HG03095 (cell line): ENCODE results near the gene HMGCL.
"Not testable (repeated sequence)": the region's sequence is repeated elsewhere in the genome, so short reads cannot be mapped to it uniquely, and the experiment has no call there.

Experiments used
- ATAC-seq: cut with Tn5 transposase; IDR thresholded peaks from one replicate; pipeline ENCODE4 v1.9.1; 2021; ENCODE audit warnings: moderate library complexity; ENCODE audit not compliant: unreplicated experiment

HMGCL gene

DNA sequence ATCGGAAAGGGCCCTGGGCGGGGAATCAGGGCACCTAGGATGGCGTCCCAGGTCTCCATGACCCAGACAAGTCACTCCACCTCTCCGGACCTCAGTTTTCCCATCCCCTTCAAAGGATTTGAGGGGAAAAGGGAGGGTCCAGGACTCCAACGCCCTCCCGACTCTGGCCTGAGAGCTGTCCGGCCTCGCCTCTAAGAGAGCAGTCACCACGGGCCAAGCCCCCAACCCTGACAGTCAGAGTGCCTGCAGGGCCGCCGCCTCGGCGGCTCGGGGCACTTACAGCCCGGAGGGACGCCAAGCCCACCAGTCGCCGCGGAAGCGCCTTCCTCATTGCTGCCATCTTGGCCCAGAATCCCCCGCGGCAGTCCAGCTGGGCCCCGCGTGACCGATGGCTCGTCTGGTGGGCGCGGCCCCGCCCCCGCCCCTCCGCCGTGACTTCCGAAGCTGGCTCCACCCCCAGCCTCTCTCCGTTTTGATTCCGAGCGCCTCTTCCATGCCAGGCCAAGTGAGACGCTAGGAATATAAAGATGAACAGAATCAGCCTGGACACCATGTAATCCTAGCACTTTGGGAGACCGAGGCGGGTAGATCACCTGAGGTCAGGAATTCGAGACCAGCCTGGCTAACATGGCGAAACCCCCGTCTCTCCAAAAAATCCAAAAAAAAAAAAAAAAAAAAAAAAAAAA is at the start of gene HMGCL:
HMGCL (minus strand) TSS at position 354 of the 686 bp plus-strand sequence; CDS start at position 340, 14 bp downstream.
- peak; percentile 65 for ATAC-seq

GRCh38 chr1:23872421-23872820 is 47.2 kb upstream of the HMGCL start:
- ATAC-seq: no peak

- no peak for ATAC-seq
These were observed 43.8 kb upstream of the HMGCL start for GRCh38 chr1:23869051-23869450.

- ATAC-seq: peak; percentile 10
These were observed 43.4 kb upstream of the HMGCL start for GRCh38 chr1:23868557-23869016.

DNA sequence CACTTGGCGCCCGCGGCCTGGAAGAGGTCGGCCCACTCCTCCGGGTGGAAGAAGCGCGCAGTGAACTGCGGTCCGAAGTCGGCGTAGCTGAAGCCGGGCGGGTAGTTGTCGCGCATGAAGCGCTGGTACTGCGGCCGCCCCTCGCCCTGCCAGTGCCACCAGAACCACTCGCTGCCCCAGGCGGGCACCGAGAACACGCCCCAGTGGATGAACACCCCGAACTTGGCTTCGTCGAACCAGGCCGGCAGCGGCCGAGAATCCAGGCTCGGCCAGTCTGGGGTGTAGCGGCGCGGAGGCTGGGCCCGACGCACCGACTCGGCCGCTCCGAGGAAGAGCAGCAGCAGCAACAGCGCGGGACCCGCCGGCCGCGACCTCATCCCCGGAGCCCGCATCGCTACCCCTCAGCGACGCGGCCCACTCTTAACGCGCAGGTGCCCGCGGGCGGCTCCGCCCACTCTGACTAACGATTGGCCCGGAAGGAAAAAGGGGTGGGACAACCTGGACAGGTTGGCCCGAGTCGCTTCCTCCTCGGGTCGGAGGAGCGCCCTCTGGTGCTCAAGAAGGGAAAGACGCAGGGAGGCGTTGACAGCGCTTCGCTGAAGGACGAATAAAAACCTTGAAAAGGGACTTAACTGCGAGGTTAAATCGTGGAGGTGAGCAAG is 42.8 kb upstream of the HMGCL start, which contains the start of gene FUCA1:
FUCA1 (minus strand) TSS at position 396 of the 662 bp plus-strand sequence; CDS start at position 392, 4 bp downstream.
- peak; percentile 78 for ATAC-seq

DNA sequence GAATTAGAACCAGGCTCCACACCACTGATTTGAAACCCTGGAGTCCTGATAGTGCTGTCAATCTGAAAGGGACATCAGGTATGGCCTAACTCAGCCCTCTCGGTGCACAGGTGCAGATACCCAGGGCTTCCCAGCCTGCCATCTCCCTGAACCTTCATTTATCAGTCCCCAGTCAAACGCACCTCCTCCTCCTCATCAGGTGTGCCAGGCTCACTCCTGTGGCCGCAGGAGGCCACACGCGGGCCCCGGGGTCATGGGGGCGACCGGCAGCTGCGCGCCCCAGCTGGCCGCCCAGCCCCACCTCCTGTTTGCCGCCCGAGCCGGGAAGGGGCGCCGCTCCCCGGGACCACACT is 42.3 kb upstream of the HMGCL start:
- no peak for ATAC-seq

DNA sequence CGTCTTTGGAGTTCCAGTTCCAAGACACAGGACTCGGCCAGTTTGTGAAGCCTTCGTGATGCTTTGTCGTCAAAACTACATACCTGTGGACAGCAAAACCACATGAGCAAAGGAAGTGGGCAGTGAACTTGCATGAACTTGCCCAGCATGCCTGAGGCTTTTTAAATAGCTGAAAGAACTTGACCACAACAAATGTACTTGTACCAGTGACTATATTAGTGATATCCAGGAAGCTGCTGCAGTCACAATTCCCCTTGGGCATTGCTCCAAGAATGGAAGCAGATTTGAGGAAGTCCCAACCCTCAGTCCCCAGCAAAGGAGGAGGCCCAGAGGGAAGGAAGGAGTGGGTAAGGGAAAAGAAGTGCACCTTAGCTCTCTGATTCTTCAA is 40.3 kb upstream of the HMGCL start:
- no peak for ATAC-seq

- no peak for ATAC-seq
These were observed 39.7 kb upstream of the HMGCL start for GRCh38 chr1:23864801-23865542.

DNA sequence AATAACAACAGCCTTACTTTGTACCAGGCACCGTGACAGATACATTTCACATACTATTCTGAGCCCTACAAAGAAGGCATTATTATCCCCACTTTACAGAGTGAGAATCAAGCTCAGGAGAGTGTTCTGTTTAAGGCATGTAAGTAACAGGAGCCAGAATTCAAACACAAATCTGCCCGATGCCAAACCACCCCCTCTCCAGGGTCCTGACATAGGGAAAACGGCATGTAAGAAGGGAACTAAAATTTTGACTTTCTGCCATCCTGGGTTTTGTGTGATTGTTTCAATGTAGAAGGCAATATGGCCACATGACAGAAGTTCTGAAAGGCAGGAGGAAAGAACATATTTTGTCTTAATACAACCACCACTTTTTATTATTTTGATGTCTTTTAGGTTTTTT is 37.4 kb upstream of the HMGCL start:
- ATAC-seq: no peak

GRCh38 chr1:23854568-23854967 is 29.3 kb upstream of the HMGCL start:
- ATAC-seq: no peak

DNA sequence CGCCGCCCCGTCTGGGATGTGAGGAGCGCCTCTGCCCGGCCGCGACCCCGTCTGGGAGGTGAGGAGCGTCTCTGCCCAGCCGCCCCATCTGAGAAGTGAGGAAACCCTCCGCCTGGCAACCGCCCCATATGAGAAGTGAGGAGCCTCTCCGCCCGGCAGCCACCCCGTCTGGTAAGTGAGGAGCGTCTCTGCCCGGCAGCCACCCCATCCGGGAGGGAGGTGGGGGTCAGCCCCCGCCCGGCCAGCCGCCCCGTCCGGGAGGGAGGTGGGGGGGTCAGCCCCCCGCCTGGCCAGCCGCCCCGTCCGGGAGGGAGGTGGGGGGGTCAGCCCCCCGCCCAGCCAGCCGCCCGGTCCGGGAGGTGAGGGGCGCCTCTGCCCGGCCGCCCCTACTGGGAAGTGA is 27.9 kb upstream of the HMGCL start:
- not testable (repeated sequence) for ATAC-seq

- ATAC-seq: not testable (repeated sequence)
These were observed 26.2 kb upstream of the HMGCL start for GRCh38 chr1:23851406-23851805.

- ATAC-seq: no peak
These were observed 23.7 kb upstream of the HMGCL start for GRCh38 chr1:23848673-23849616.

DNA sequence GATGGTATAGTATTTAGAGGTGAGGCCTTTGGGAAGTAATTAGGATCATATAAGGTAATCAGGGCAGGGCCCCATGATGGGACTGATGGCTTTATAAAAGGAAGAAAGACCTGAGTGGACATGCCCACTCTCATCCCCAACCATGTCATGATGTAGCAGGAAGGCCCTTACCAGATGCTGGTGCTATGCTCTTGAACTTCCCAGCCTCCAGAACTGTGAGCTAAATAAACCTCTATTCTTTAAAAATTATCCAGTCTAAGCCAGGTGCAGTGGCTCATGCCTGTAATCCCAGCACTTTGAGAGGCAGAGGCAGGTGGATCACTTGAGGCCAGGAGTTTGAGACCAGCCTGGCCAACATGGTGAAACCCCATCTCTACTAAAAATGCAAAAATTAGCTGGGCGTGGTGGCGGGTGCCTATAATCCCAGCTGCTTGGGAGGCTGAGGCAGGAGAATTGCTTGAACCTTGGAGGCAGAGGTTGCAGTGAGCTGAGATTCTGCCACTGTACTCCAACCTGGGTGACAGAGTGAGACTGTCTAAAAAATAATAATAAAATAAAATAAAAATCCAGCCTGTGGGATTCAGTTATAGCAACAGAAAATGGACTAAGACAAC is 22.4 kb upstream of the HMGCL start:
- ATAC-seq: not testable (repeated sequence)

- ATAC-seq: no peak
These were observed 19.9 kb upstream of the HMGCL start for GRCh38 chr1:23845163-23845562.

DNA sequence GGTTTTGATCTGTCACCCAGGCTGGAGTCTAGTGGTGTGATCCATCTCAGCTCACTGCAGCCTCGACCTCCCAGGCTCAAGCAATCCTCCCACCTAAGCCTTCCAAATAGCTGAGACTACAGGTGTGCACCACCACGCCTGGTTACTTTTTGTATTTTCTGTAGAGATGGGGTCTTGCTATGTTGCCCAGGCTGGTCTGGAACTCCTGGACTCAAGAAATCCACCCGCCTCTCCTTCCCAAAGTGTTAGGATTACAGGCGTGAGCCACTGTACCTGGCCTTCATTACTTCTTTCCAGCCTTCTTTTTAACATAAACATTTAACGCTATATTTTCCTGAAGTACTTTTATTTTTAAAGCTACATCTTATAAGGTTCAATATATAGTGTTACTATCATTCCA is 18.4 kb upstream of the HMGCL start:
- no peak for ATAC-seq

DNA sequence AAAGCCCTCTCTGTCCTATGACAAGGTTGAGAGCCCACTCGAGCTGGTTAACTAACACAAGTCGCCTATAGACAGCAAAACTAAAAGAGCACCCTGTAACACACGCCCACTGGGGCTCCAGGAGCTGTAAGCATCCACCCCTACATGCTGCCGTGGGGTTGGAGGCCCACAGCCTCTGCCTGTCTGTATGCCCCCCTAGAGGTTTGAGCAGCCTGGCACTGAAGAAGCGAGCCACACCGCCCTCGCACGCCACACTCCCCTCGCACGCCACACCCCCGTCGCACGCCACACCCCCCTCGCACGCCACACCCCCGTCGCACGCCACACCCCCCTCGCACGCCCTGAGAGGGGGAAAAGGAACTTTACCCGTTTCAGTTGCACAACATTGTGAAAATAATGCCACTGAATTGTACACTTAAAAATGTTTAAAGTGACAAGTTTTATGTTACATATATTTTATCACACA is 13.2 kb upstream of the HMGCL start:
- no peak for ATAC-seq

GRCh38 chr1:23837908-23838307 is 12.7 kb upstream of the HMGCL start:
- ATAC-seq: no peak

DNA sequence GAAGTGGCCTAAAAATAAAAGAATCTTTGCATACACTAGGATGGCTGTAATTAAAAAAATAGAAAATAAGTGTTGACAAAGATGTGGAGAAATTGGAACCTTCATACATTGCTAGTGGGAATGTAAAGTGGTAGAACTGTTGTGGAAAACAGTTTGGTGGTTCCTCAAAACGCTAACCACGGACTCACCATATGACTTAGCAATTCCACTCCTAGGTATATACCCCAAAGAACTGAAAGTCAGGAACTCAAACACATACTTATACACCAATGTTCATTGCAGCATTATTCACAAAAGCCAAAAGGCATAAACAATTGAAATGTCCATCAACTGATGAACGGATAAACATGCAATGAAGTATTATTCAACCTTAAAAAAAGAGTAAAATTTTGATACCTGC is 10.8 kb upstream of the HMGCL start:
- ATAC-seq: no peak

DNA sequence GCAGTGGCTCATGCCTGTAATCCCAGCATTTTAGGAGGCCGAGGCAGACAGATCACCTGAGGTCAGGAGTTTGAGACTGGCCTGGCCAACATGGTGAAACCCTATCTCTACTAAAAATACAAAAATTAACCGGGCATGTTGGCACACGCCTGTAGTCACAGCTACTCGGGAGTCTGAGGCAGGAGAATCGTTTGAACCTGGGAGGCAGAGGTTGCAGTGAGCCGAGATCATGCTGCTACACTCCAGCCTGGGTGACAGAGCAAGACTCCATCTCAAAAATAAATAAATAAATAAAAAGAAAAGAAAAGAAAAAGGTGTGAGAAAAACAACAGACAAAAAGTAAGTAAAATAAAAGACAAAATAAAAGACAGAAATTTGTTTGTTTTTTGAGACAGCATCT is 8.9 kb upstream of the HMGCL start:
- not testable (repeated sequence) for ATAC-seq
